IPS-18c (cell line): ENCODE measurements around the gene HDHD5.
"Not testable (repeated sequence)": the region's sequence is repeated elsewhere in the genome, so short reads cannot be mapped to it uniquely, and the experiment has no call there.

Experiments used
- H3K4me3 ChIP-seq: 2 replicates; pipeline ENCODE4 v1.7.0; 2013; ENCODE audit warnings: low read depth, mild to moderate bottlenecking, low read length, moderate library complexity; ENCODE audit not compliant: insufficient read depth
- H3K9me3 ChIP-seq: one replicate; pipeline ENCODE4 v1.6.1; 2013; ENCODE audit warnings: mild to moderate bottlenecking, low read length, moderate library complexity; ENCODE audit not compliant: control insufficient read depth, insufficient read depth

HDHD5 gene

DNA sequence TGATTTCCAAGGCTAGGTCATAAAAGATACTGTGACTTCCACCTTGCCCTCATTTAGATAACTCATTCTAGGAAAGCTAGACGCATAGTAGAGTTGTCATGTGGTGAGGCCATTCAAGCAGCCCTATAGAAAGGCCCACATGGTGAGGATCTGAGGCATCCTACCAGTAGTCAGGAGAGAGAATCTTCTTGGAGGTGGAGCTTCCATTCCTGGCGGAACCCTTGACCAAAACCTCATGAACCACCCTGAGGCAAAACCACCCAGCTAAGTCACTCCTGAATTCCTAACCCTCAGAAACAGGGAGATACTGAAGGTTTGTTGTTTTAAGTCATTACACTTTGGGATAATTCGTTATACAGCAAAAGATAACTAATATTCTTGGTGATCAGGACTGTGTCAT lies 2.9 kb upstream of the HDHD5 start:
- no peaks in the 10 kb centered on the region for H3K9me3 ChIP-seq
- H3K4me3 ChIP-seq, result no peak overlapping the region

- peak overlapping the region; percentile 88 for H3K4me3 ChIP-seq
- no peaks in the 10 kb centered on the region for H3K9me3 ChIP-seq
Observed at GRCh38 chr22:17159504-17159951, 451 bp upstream of the HDHD5 start.

DNA sequence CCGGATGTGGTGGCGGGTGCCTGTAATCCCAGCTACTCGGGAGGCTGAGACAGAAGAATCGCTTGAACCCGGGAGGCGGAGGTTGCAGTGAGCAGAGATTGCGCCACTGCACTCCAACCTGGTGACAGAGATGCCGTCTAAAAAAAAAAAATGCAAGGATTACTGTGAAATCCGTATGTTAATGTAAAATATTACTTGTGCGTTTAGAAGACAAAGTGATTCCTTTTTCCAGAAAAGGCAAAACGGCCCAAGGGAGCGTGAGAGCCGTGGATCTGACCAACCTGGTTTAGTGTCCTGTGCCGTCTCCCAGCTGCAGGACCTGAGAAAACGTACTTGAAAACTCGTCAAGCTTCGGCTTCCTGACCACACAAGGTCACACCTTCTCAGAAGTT lies 905 bp downstream of the HDHD5 start:
- Histone ChIP-seq H3K4me3 (peak overlapping the region; percentile 88), H3K9me3 (no peaks in the 10 kb centered on the region)

GRCh38 chr22:17157714-17158113 lies 1.4 kb downstream of the HDHD5 start:
- H3K9me3 ChIP-seq, result no peaks in the 10 kb centered on the region
- 0 out of 2 replicates have a peak overlapping the region, but pooled peaks have one; percentile 88 for H3K4me3 ChIP-seq

- no peaks in the 10 kb centered on the region for H3K9me3 ChIP-seq
- H3K4me3 ChIP-seq, result no peak overlapping the region
Observed at GRCh38 chr22:17155941-17156340, 3.1 kb downstream of the HDHD5 start.

DNA sequence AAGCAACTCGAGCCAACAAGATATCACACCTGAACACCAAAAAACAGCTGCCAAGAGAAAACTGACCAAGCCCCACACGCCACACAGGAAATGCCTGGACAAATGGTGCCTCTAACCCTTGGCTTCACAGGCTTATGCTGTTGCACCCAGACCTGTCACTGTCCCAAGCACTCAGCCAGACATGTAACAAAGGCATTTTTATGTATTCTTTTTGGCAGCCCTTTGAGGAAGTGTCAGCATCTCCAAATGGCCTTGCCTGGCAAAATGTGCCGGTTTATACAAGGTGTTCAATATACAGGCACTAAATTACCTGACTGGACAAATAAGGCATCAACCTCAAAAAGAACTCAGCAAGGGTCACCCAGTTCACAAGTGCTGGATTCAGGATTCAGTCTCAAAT lies 6.1 kb downstream of the HDHD5 start:
- Histone ChIP-seq H3K4me3 (no peak overlapping the region), H3K9me3 (no peaks in the 10 kb centered on the region)

GRCh38 chr22:17152340-17152739 lies 6.7 kb downstream of the HDHD5 start:
- H3K9me3 ChIP-seq, result no peaks in the 10 kb centered on the region

GRCh38 chr22:17149076-17149815 lies 9.8 kb downstream of the HDHD5 start:
- H3K9me3 ChIP-seq, result no peaks in the 10 kb centered on the region
- no peak overlapping the region for H3K4me3 ChIP-seq

More at GRCh38 chr22:17152340-17152739, 6.7 kb downstream of the HDHD5 start:
- H3K4me3 ChIP-seq, result no peak overlapping the region

DNA sequence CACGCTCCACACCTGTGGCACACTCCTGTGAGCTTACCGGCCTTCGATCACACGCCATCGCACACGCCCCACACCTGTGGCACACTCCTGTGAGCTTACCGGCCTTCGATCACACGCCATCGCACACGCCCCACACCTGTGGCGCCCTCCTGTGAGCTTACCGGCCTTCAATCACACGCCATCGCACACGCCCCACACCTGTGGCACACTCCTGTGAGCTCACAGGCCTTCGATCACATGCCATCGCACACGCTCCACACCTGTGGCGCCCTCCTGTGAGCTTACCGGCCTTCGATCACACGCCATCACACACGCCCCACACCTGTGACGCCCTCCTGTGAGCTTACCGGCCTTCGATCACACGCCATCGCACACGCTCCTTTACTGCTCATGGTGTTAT lies 11.6 kb downstream of the HDHD5 start:
- H3K9me3 ChIP-seq, H3K4me3 ChIP-seq: not testable (repeated sequence)

- H3K9me3 ChIP-seq, result no peaks in the 10 kb centered on the region
- H3K4me3 ChIP-seq, result no peak overlapping the region
Observed at GRCh38 chr22:17145021-17145680, 13.9 kb downstream of the HDHD5 start.

DNA sequence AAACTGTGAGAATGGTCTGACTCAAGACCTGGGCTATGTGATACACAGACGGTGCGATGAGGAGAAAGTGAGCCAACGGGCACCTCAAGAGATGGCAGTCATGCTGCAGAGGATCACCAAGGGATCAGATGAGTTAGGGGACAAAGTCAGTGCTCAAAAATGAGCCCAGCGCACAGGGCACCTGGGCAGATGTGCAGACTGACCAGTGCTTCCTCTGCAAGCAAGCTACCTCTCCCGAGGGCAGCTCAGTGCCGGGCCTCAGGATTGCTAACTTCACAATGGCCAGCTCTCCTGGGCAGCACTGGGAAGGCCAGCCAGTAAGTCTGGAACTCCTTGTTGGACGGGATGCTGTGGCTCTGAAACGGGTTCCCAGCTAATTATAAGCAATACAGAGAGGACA lies 15.3 kb downstream of the HDHD5 start:
- no peaks in the 10 kb centered on the region for H3K9me3 ChIP-seq
- no peak overlapping the region for H3K4me3 ChIP-seq

DNA sequence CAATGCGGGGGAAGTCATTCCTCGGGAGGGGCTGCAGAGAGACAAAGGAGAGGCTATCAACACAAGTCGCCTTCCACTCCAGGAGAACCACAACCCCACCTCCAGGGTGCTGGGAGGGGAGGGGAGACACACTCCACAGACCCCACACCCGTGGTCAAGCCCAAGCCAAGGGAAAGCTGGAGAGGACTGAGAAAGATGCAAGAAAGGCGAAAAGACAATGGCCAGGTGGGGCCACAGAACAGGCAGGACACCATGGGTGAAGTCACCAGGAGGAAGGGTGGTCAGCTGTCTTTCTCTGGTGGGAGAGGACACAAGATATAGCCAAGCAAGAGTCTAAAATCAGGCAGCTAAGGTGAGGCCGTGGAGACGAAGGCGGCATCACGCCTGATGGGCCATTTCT lies 16.0 kb downstream of the HDHD5 start:
- Histone ChIP-seq H3K9me3 (no peaks in the 10 kb centered on the region), H3K4me3 (no peak overlapping the region)

GRCh38 chr22:17140826-17141766 lies 18.0 kb downstream of the HDHD5 start:
- Histone ChIP-seq H3K9me3 (no peaks in the 10 kb centered on the region), H3K4me3 (no peak overlapping the region)

- H3K4me3 ChIP-seq, result no peak overlapping the region
- no peaks in the 10 kb centered on the region for H3K9me3 ChIP-seq
Observed at GRCh38 chr22:17140022-17140421, 19.1 kb downstream of the HDHD5 start.

GRCh38 chr22:17138513-17138912 lies 20.6 kb downstream of the HDHD5 start:
- no peak overlapping the region for H3K4me3 ChIP-seq
- no peaks in the 10 kb centered on the region for H3K9me3 ChIP-seq

DNA sequence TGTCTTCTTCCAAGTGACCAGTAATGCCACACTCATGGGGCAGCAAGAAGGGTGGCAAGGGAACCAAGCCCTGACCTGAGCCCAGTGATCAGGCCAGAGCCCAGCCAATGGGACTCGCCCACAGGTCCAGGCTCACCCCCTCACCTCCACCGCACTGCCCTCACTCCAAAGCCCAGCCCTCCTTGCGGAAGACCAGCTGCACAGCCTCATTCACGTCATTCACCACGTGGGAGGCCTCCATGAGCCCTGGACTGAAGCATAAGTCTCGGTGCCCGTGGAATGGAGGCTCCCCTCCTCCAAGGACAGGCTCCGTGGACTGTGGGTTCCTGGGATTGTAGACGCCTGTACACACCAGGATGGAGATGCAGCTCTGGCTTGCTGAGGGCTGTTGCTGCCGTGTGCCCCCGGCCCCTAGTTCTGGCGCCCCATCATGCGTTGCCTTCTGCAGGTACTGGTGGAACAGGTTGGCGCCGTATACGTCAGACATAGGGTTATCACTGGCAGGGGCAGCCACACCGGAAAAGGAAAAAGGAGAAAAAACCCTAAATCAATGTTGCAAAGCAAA lies 21.1 kb downstream of the HDHD5 start:
- Histone ChIP-seq H3K9me3 (no peaks in the 10 kb centered on the region), H3K4me3 (no peak overlapping the region)

- Histone ChIP-seq H3K9me3 (no peaks in the 10 kb centered on the region), H3K4me3 (no peak overlapping the region)
Observed at GRCh38 chr22:17137170-17137569, 21.9 kb downstream of the HDHD5 start.
